Activated CD8-positive, alpha-beta T cell treated with anti-CD3 and anti-CD28 coated beads, Interleukin-2, amount 10 ng/mL, durations not matched to agents 7 days and 5 days (primary cell): ENCODE measurements around the gene PRKX. TPM values are rescaled to one million over a fixed set of nuclear protein-coding genes. Genes with fewer than 3 reads are reported as not detected.
"Not testable (repeated sequence)": the region's sequence is repeated elsewhere in the genome, so short reads cannot be mapped to it uniquely, and the experiment has no call there.

Experiments
- ATAC-seq: fragments of 150-1000 bp; cut with Tn5 transposase; one replicate; pipeline ENCODE4 v1.10.0; 2021; ENCODE audit warnings: moderate library complexity
- CTCF ChIA-PET: fragments of 350-600 bp; sonication (Branson Sonifier 250); formaldehyde crosslinking; loops from one replicate; lab custom pipeline; 2021; ENCODE audit warnings: antibody characterized with exemption; lab: Charles Lee
- POLR2A ChIA-PET: fragments of 350-600 bp; sonication (Branson Sonifier 250); formaldehyde crosslinking; loops from one replicate; lab custom pipeline; 2021; ENCODE audit warnings: antibody characterized with exemption; lab: Charles Lee
- DNase-seq: peaks from one replicate; pipeline ENCODE4 v3.0.0-alpha.2; 2020
- H3K27ac Mint-ChIP-seq: one replicate; pipeline ENCODE4 v1.8.0; 2021; ENCODE audit warnings: mild to moderate bottlenecking, mixed read lengths
- H3K27me3 Mint-ChIP-seq: one replicate; pipeline ENCODE4 v1.8.0; 2021; ENCODE audit warnings: low read depth, mixed read lengths
- H3K36me3 Mint-ChIP-seq: one replicate; pipeline ENCODE4 v1.8.0; 2021; ENCODE audit warnings: low read depth, mixed read lengths
- H3K4me1 Mint-ChIP-seq: one replicate; pipeline ENCODE4 v1.8.0; 2021; ENCODE audit warnings: low read depth, mixed read lengths
- H3K4me3 Mint-ChIP-seq: one replicate; pipeline ENCODE4 v1.8.0; 2021; ENCODE audit warnings: mild to moderate bottlenecking, mixed read lengths
- H3K9me3 Mint-ChIP-seq: one replicate; pipeline ENCODE4 v1.8.0; 2022; ENCODE audit warnings: mixed read lengths; ENCODE audit not compliant: insufficient read depth
- total RNA-seq, 2 experiments: library from RNA; stranded (reverse); gene quantifications; one replicate each; pipeline ENCODE4 v1.2.3, GENCODE V29; 2021

Gene PRKX
- total RNA-seq: 100 to 1,000 TPM; 123 TPM

DNA sequence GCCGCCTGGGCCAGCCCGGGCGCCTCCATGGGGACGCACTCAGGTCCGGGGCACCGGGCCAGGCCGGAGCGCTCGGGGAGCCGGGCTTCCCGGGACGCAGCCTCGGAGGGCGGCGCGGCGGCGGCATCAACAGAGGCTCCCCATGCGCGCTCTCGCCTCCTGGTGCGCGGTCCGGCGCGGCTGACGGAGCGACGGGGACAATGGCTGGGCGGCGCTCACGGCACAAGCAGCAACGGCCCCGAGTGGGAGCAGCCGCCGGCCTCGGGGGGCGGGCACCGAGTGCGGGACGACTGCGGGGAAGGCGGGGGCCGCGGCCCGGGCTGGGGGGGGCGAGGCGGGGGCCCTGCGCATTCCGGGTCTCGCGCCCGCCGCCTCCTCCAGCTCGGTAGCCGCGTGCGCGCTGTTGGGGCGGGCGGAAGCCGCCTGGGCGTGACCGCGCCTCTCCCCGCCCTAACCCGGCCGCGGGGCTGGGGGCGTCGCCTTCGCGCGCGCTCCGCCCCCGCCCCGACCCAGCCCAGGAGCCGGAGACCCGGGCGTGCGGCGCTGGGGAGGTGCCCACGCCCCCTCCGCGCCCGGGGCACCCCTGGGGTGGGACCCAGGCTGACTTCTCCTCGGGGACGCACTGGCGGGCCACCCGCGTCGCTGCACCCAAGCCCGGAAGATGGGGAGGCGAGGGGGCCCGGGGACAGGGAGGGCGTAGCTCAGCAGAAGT lies at the start of gene PRKX:
PRKX (minus strand) TSS at position 425 of the 712 bp plus-strand sequence; CDS start at position 29, 396 bp downstream.
- no peaks in the 10 kb centered on the region for H3K27me3 Mint-ChIP-seq
- H3K36me3 Mint-ChIP-seq: peaks cover 34% of the 10 kb centered on the region
- H3K4me3 Mint-ChIP-seq: peak within 1 kb of the TSS; percentile 92
- peak; percentile 69 for DNase-seq
- peak; percentile 82 for ATAC-seq
- ChIA-PET POLR2A (interaction anchor here (0.7 to 1.0 kb wide), 2 partner anchors 13 to 31 kb away, joined by 4 read pairs; no protein-coding TSS in a partner anchor), CTCF (interaction anchor here (1.7 kb wide), 1 partner anchor 35 kb away, joined by 3 read pairs; no protein-coding TSS in a partner anchor)
- peak within 1 kb of the TSS; percentile 95 for H3K27ac Mint-ChIP-seq
- H3K4me1 Mint-ChIP-seq: peaks cover 25% of the 10 kb centered on the region
- H3K9me3 Mint-ChIP-seq: no peaks in the 10 kb centered on the region

GRCh38 chrX:3763111-3763510 lies 49.7 kb upstream of the PRKX start:
- ATAC-seq (no peak), DNase-seq (no peak)
- ChIA-PET POLR2A (no interaction called here), CTCF (no interaction called here)
- Mint-ChIP-seq H3K27me3 (peaks cover 15% of the 10 kb centered on the region), H3K27ac (no peak overlapping the region), H3K36me3 (no peaks in the 10 kb centered on the region), H3K4me1 (peaks cover 6% of the 10 kb centered on the region), H3K4me3 (no peak overlapping the region), H3K9me3 (no peaks in the 10 kb centered on the region)

GRCh38 chrX:3757510-3758025 lies 44.1 kb upstream of the PRKX start:
- no peaks in the 10 kb centered on the region for H3K36me3 Mint-ChIP-seq
- H3K4me1 Mint-ChIP-seq: no peaks in the 10 kb centered on the region
- H3K27ac Mint-ChIP-seq: no peak overlapping the region
- peaks cover 2% of the 10 kb centered on the region for H3K27me3 Mint-ChIP-seq
- ATAC-seq: no peak
- POLR2A ChIA-PET: no interaction called here
- no peaks in the 10 kb centered on the region for H3K9me3 Mint-ChIP-seq
- DNase-seq: no peak
- no peak overlapping the region for H3K4me3 Mint-ChIP-seq
- CTCF ChIA-PET: no interaction called here

- ChIA-PET CTCF (interaction anchor here (1.1 kb wide), 1 partner anchor 34 kb away, joined by 3 read pairs; the partner anchor contains the start of gene PRKX), POLR2A (no interaction called here)
- Mint-ChIP-seq H3K4me3 (no peak overlapping the region), H3K27ac (peak overlapping the region; percentile 37), H3K4me1 (peaks cover 32% of the 10 kb centered on the region), H3K9me3 (peaks cover 10% of the 10 kb centered on the region), H3K27me3 (no peaks in the 10 kb centered on the region), H3K36me3 (peaks cover 23% of the 10 kb centered on the region)
- no peak for DNase-seq
- no peak for ATAC-seq
Observed at GRCh38 chrX:3748052-3748559, 34.7 kb upstream of the PRKX start.

DNA sequence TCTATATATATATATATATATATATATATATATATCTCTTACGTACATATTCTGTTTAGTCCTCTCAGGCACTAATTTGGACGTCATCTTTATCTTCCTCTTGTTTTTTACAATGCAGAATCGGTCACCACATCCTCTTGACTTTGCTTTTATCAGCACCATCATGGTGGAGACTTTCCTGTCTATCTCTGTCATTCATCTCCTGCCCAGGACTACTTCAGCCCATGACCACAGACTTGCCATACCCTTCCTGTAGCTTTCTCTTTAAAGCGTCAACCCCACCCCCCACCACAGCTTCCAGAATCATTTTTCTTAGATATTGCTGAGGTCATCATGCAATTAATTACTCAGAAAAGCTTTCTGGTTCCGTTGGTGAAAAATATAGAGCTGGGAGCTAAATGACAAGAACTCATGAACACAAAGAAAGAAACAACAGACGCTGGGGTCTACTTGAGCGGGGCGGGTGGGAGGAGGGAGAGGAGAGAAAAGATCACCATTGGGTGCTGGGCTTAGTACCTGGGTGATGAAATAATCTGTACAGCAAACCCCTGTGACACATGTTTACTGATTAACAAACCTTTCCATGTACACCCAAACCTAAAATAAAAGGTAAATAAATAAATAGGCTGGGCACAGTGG lies 30.5 kb upstream of the PRKX start:
- peaks cover 50% of the 10 kb centered on the region for H3K4me1 Mint-ChIP-seq
- peak overlapping the region; percentile 88 for H3K27ac Mint-ChIP-seq
- ATAC-seq (peak; percentile 88), DNase-seq (peak; percentile 78)
- peak overlapping the region; percentile 40 for H3K4me3 Mint-ChIP-seq
- peaks cover 26% of the 10 kb centered on the region for H3K36me3 Mint-ChIP-seq
- CTCF ChIA-PET: interaction anchor here (0.9 kb wide), 1 partner anchor 33 kb away, joined by 5 read pairs; no protein-coding TSS in a partner anchor
- H3K27me3 Mint-ChIP-seq: no peaks in the 10 kb centered on the region
- POLR2A ChIA-PET: interaction anchor here (0.9 to 1.3 kb wide), 4 partner anchors 25 to 37 kb away, joined by 3 to 10 read pairs (median 4); partner anchors contain the start of gene PRKX
- H3K9me3 Mint-ChIP-seq: peaks cover 13% of the 10 kb centered on the region

- Mint-ChIP-seq H3K9me3 (peaks cover 15% of the 10 kb centered on the region), H3K4me1 (peaks cover 51% of the 10 kb centered on the region), H3K36me3 (peaks cover 19% of the 10 kb centered on the region)
- H3K27me3 Mint-ChIP-seq, ATAC-seq, CTCF ChIA-PET, H3K27ac Mint-ChIP-seq, H3K4me3 Mint-ChIP-seq, DNase-seq, POLR2A ChIA-PET: not testable (repeated sequence)
Observed at GRCh38 chrX:3740946-3741345, 27.5 kb upstream of the PRKX start.

- peak; percentile 76 for ATAC-seq
Observed at GRCh38 chrX:3738509-3738908, 25.1 kb upstream of the PRKX start.

GRCh38 chrX:3736536-3736935 lies 23.1 kb upstream of the PRKX start:
- ATAC-seq, H3K27ac Mint-ChIP-seq, DNase-seq, POLR2A ChIA-PET, H3K27me3 Mint-ChIP-seq, H3K9me3 Mint-ChIP-seq, H3K36me3 Mint-ChIP-seq, H3K4me3 Mint-ChIP-seq: not testable (repeated sequence)
- peaks cover 31% of the 10 kb centered on the region for H3K4me1 Mint-ChIP-seq
- CTCF ChIA-PET: interaction anchor here (1.3 kb wide), 1 partner anchor 75 kb away, joined by 4 read pairs; no protein-coding TSS in a partner anchor

More at GRCh38 chrX:3738509-3738908, 25.1 kb upstream of the PRKX start:
- Mint-ChIP-seq H3K4me3 (no peak overlapping the region), H3K27me3 (no peaks in the 10 kb centered on the region), H3K9me3 (peaks cover 10% of the 10 kb centered on the region), H3K36me3 (peaks cover 9% of the 10 kb centered on the region), H3K4me1 (peaks cover 41% of the 10 kb centered on the region), H3K27ac (peak overlapping the region; percentile 75)
- ChIA-PET POLR2A (interaction anchor here (1.1 kb wide), 1 partner anchor 27 kb away, joined by 3 read pairs; no protein-coding TSS in a partner anchor), CTCF (no interaction called here)
- DNase-seq: no peak

DNA sequence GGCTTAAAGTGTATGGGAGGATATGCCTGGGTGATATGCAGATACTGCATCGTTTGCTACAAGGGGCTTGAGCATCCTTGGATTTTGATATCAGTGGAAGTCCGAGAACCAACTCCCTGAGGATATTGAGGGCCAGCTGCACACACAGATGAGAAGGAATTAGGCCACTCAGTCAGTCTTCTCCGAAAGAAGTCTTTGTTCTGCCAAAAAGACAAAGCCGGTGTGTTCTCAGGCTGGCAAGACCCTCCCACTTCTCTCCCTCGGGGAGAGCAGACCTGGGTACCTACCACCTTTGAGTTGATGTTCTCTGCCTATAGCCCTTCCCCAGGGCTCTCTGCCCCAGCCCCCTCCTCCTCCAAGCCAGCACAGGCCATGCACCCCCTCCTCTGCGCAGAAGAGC lies 22.4 kb upstream of the PRKX start:
- H3K9me3 Mint-ChIP-seq, ATAC-seq, H3K27me3 Mint-ChIP-seq, DNase-seq, H3K36me3 Mint-ChIP-seq, H3K27ac Mint-ChIP-seq, POLR2A ChIA-PET, H3K4me3 Mint-ChIP-seq, CTCF ChIA-PET: not testable (repeated sequence)
- H3K4me1 Mint-ChIP-seq: peaks cover 31% of the 10 kb centered on the region

DNA sequence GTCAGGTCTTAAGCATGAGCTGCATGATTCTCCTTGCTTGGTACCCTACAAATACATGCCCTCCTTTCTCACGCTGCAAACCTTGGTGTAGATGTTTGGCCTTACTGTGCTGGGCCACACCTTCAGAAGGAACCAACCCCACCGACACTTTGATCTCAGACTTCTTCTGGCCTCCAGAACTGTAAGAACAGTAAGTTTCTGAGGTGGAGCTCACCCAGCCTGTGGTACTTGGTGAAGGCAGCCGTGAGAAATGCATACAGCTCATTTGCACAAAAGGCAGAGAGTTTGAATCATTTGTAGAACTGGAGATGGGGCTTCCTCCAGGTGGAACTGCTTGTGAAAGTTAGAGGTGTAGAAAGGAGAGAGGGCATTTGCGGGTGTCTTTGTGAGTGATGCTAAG lies 21.0 kb upstream of the PRKX start:
- POLR2A ChIA-PET, H3K27me3 Mint-ChIP-seq, CTCF ChIA-PET, H3K9me3 Mint-ChIP-seq, ATAC-seq, DNase-seq, H3K4me3 Mint-ChIP-seq, H3K36me3 Mint-ChIP-seq: not testable (repeated sequence)
- H3K4me1 Mint-ChIP-seq: peaks cover 29% of the 10 kb centered on the region
- H3K27ac Mint-ChIP-seq: peak overlapping the region; percentile 43

GRCh38 chrX:3733043-3733430 lies 19.6 kb upstream of the PRKX start:
- ChIA-PET CTCF (no interaction called here), POLR2A (no interaction called here)
- ATAC-seq (no peak), DNase-seq (no peak)
- Mint-ChIP-seq H3K9me3 (no peaks in the 10 kb centered on the region), H3K4me1 (peaks cover 17% of the 10 kb centered on the region), H3K27ac (no peak overlapping the region), H3K4me3 (no peak overlapping the region), H3K27me3 (no peaks in the 10 kb centered on the region), H3K36me3 (no peaks in the 10 kb centered on the region)
